HL-60/S4 treated with phorbol 12-myristate 13-acetate at 8.2 ng/mL for 4 days and 3 days (cell line): Measurements from ENCODE around the gene GPR17.

ENCODE experiments used
- in situ Hi-C: fragments of 300-500 bp; cut with MboI; formaldehyde crosslinking; loops from 2 replicates; pipeline ENCODE4 v1.15.0; 2022; ENCODE audit warnings: low sequenced_read_pairs

Gene GPR17

GRCh38 chr2:127628767-127629614 lies 17.0 kb upstream of the GPR17 start:
- in situ Hi-C loops = no loop called here

- in situ Hi-C loops = no loop called here
Observed at GRCh38 chr2:127629637-127630036, 16.3 kb upstream of the GPR17 start.

GRCh38 chr2:127630096-127630863 lies 15.7 kb upstream of the GPR17 start:
- in situ Hi-C loops = no loop called here

GRCh38 chr2:127630864-127631540 lies 15.0 kb upstream of the GPR17 start:
- in situ Hi-C loops = no loop called here

- in situ Hi-C loops = no loop called here
Observed at GRCh38 chr2:127631541-127631996, 14.4 kb upstream of the GPR17 start.

- in situ Hi-C loops = no loop called here
Observed at GRCh38 chr2:127631997-127632581, 13.9 kb upstream of the GPR17 start.

GRCh38 chr2:127632592-127633489 lies 13.1 kb upstream of the GPR17 start:
- in situ Hi-C loops = no loop called here

- in situ Hi-C loops = no loop called here
Observed at GRCh38 chr2:127633556-127634065, 12.3 kb upstream of the GPR17 start.

GRCh38 chr2:127634066-127634617 lies 11.8 kb upstream of the GPR17 start:
- in situ Hi-C loops = no loop called here

GRCh38 chr2:127634626-127635379 lies 11.2 kb upstream of the GPR17 start:
- in situ Hi-C loops = no loop called here

GRCh38 chr2:127635380-127636237 lies 10.3 kb upstream of the GPR17 start:
- in situ Hi-C loops = no loop called here

- in situ Hi-C loops = no loop called here
Observed at GRCh38 chr2:127636248-127637235, 9.4 kb upstream of the GPR17 start.

GRCh38 chr2:127637236-127637630 lies 8.7 kb upstream of the GPR17 start:
- in situ Hi-C loops = no loop called here

GRCh38 chr2:127637725-127638252 lies 8.2 kb upstream of the GPR17 start:
- in situ Hi-C loops = no loop called here

- in situ Hi-C loops = no loop called here
Observed at GRCh38 chr2:127638361-127639110, 7.4 kb upstream of the GPR17 start.

- in situ Hi-C loops = no loop called here
Observed at GRCh38 chr2:127639111-127639474, 6.9 kb upstream of the GPR17 start.
